Suprapubic skin (tissue), 4 donors: ENCODE data around the gene CDSN. TPM values are rescaled to one million over a fixed set of nuclear protein-coding genes. Genes with fewer than 3 reads are reported as not detected.
A peak's percentile ranks its signal among the peaks of the same experiment; 100 is the strongest.

Source experiments
- DNase-seq, 2 donors: peaks; one replicate each; pipeline ENCODE4 v3.0.0-alpha.2; 2019; ENCODE audit warnings: low spot score in 2 of 2
- H3K27ac ChIP-seq: fragments of 200-600 bp; sonication (generic); one replicate; pipeline ENCODE4 v1.5.1; 2019
- H3K27me3 ChIP-seq: fragments of 200-600 bp; sonication (generic); one replicate; pipeline ENCODE4 v1.5.1; 2019
- H3K36me3 ChIP-seq: fragments of 200-600 bp; sonication (generic); one replicate; pipeline ENCODE4 v1.5.1; 2019
- H3K4me1 ChIP-seq: fragments of 200-600 bp; sonication (generic); one replicate; pipeline ENCODE4 v1.5.1; 2019
- H3K4me3 ChIP-seq: fragments of 200-600 bp; sonication (generic); one replicate; pipeline ENCODE4 v1.5.1; 2019; ENCODE audit warnings: mild to moderate bottlenecking
- H3K9me3 ChIP-seq: fragments of 200-600 bp; sonication (generic); one replicate; pipeline ENCODE4 v1.5.1; 2019
- EP300 ChIP-seq: sonication (generic); formaldehyde crosslinking; IDR thresholded peaks from one replicate; pipeline ENCODE4 v1.6.1; 2017; ENCODE audit warnings: antibody characterized with exemption
- POLR2A ChIP-seq, 2 donors: fragments of 450-650 bp; IDR thresholded peaks; one replicate each; pipeline ENCODE4 v1.6.1; 2017; ENCODE audit warnings: antibody characterized with exemption in 2 of 2, mild to moderate bottlenecking in 2 of 2, moderate library complexity in 2 of 2
- POLR2AphosphoS5 ChIP-seq, 3 donors: sonication (generic); formaldehyde crosslinking; IDR thresholded peaks; one replicate each; pipeline ENCODE4 v1.6.1; 2017; ENCODE audit warnings: antibody characterized with exemption in 3 of 3
- WGBS: methylation state at CpG from one replicate; pipeline ENCODE4 v1.1.5; 2018; 5-methylcytosine and 5-hydroxymethylcytosine counted together
- total RNA-seq, 4 donors: library from RNA; depleted of rRNA; stranded (reverse); fragments of >200 nt; gene quantifications; one replicate each; pipeline ENCODE4 v1.1.0, GENCODE V29; 2016
- TF ChIP-seq, protein P1 (sequence below), 2 donors: fragments of 200-600 bp in 1 of 2; fragments of 450-650 bp in 1 of 2; sonication (generic) in 1 of 2; IDR thresholded peaks; one replicate each; pipeline ENCODE4 v1.5.1; 2016 to 2019; ENCODE audit warnings: antibody characterized with exemption in 2 of 2, mild to moderate bottlenecking in 1 of 2, moderate library complexity in 1 of 2

Gene CDSN
- total RNA-seq, 4 donors from 2014 or later, result 16.3 to 598 (median 403) TPM

DNA sequence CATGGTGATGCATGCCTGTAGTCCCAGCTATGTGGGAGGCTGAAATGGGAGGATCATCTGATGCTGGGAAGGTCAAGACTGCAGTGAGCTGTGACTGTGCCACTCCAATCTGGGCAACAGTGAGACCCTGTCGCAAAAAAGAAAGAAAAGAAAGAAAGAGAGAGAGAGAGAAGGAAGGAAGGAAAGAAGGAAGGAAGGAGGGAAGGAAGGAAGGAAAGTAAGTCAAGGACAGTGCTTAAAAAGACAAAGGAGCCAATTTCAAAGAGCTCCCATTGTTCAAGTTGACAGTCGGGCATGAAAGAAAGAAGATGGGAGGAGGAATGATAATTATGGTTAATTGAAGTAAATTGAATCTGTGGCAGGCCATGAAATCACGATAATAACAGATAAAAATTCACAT, 24.0 kb downstream of the CDSN start:
- Histone ChIP-seq H3K4me1 (peaks cover 14% of the 10 kb centered on the region), H3K27ac (no peak overlapping the region), H3K4me3 (no peak overlapping the region), H3K36me3 (no peaks in the 10 kb centered on the region), H3K9me3 (no peaks in the 10 kb centered on the region), H3K27me3 (no peaks in the 10 kb centered on the region)
- WGBS, result 80% methylated on average over 3 of the region's 3 CpGs
- DNase-seq, result no peak
- TF ChIP-seq, protein P1, sequence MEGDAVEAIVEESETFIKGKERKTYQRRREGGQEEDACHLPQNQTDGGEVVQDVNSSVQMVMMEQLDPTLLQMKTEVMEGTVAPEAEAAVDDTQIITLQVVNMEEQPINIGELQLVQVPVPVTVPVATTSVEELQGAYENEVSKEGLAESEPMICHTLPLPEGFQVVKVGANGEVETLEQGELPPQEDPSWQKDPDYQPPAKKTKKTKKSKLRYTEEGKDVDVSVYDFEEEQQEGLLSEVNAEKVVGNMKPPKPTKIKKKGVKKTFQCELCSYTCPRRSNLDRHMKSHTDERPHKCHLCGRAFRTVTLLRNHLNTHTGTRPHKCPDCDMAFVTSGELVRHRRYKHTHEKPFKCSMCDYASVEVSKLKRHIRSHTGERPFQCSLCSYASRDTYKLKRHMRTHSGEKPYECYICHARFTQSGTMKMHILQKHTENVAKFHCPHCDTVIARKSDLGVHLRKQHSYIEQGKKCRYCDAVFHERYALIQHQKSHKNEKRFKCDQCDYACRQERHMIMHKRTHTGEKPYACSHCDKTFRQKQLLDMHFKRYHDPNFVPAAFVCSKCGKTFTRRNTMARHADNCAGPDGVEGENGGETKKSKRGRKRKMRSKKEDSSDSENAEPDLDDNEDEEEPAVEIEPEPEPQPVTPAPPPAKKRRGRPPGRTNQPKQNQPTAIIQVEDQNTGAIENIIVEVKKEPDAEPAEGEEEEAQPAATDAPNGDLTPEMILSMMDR (IDR thresholded peaks at IDR 0.05), result no peak
- TF ChIP-seq EP300 (no peak), POLR2AphosphoS5 (IDR thresholded peaks at IDR 0.05) (no peak), POLR2A (IDR thresholded peaks at IDR 0.05) (no peak)

- TF ChIP-seq POLR2AphosphoS5 (IDR thresholded peaks at IDR 0.05), result peak in 1 of 3 donors; percentile 23
- TF ChIP-seq, protein P1 (IDR thresholded peaks at IDR 0.05), result no peak
- Histone ChIP-seq H3K27ac (peak overlapping the region; percentile 39), H3K9me3 (no peaks in the 10 kb centered on the region), H3K36me3 (no peaks in the 10 kb centered on the region), H3K4me1 (peaks cover 14% of the 10 kb centered on the region), H3K4me3 (no peak overlapping the region), H3K27me3 (no peaks in the 10 kb centered on the region)
- WGBS, result 30% methylated on average over 3 of the region's 3 CpGs
- DNase-seq, result no peak
These were observed 25.8 kb downstream of the CDSN start for GRCh38 chr6:31094389-31094881.

DNA sequence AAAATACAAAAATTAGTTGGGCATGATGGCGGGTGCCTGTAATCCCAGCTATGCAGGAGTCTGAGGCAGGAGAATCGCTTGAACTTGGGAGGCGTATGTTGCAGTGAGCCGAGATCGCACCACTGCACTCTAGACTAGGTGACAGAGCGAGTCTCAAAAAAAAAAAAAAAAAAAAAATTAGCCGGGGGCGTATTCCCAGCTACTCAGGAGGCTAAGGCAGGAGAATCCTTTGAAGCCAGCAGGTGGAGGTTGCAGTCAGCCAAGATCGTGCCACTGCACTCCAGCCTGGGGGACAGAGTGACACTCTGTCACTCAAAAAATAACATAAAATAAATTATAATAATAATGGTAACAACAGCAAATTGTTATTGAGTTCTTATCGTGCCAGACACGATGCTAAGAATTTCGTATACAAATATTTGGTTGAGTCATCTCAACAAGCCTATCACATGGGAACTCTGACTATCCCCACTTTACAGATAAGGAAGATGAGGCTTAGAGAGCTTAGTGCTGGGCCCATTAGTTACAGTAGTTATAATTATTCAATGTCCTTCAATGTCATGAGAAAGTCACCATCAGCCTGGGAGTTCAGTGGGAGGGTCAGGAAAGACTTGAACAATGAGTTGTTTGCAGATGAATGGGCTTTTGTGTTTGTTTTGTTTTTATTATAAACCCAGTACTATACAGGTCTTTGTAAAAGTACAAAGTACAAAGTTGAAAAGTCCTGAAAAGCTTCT, 27.3 kb downstream of the CDSN start:
- Histone ChIP-seq H3K27ac (no peak overlapping the region), H3K4me3 (no peak overlapping the region), H3K4me1 (peaks cover 14% of the 10 kb centered on the region), H3K36me3 (no peaks in the 10 kb centered on the region), H3K9me3 (no peaks in the 10 kb centered on the region), H3K27me3 (no peaks in the 10 kb centered on the region)
- no peak for DNase-seq
- 83% methylated on average over 12 of the region's 12 CpGs for WGBS
- TF ChIP-seq EP300, result no peak
- TF ChIP-seq, protein P1 (IDR thresholded peaks at IDR 0.05), result no peak
- TF ChIP-seq POLR2A (IDR thresholded peaks at IDR 0.05), result no peak
- TF ChIP-seq POLR2AphosphoS5 (IDR thresholded peaks at IDR 0.05), result no peak

DNA sequence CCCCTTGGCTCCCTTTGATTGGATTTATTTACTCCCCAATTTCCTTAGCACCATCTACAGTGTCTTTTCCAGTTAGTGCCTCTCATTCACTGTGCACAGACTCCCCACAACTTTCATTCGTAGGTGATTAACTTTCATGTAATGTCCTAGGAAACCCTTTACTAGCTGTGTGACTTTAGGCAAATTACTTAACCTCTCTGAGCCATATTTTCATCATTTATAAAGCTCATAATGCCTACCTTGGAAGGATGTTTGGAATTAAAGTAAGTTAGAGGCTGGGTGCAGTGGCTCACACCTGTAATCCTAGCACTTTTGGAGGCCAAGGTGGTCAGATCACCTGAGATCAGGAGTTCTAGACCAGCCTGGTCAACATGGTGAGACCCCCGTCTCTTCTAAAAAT, 28.0 kb downstream of the CDSN start:
- WGBS, result 96% methylated on average over 2 of the region's 2 CpGs
- Histone ChIP-seq H3K27ac (no peak overlapping the region), H3K36me3 (no peaks in the 10 kb centered on the region), H3K4me1 (peaks cover 16% of the 10 kb centered on the region), H3K27me3 (no peaks in the 10 kb centered on the region), H3K4me3 (no peak overlapping the region), H3K9me3 (no peaks in the 10 kb centered on the region)
- TF ChIP-seq POLR2AphosphoS5 (IDR thresholded peaks at IDR 0.05) (no peak), POLR2A (IDR thresholded peaks at IDR 0.05) (no peak), EP300 (no peak)
- TF ChIP-seq, protein P1 (IDR thresholded peaks at IDR 0.05), result no peak
- no peak for DNase-seq

DNA sequence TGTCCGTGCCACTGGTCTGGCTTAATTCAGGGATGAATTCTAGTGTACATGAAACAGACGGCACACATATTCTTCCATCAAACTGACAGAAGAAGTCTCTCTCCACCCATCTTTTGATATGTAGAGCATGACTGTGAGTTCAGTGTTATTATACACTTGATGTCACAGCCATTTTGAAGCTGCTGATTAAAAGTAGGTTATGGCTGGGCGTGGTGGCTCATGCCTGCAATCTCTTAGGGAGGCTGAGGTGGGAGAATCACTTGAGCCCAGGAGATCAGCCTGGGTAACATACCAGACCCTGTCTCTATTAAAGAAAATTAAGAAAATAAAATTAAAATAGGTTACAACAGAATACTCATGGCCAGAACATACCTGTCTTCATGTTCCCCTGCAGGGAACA, 28.6 kb downstream of the CDSN start:
- Histone ChIP-seq H3K9me3 (no peaks in the 10 kb centered on the region), H3K36me3 (no peaks in the 10 kb centered on the region), H3K4me3 (no peak overlapping the region), H3K27me3 (no peaks in the 10 kb centered on the region), H3K4me1 (peaks cover 21% of the 10 kb centered on the region), H3K27ac (no peak overlapping the region)
- TF ChIP-seq POLR2AphosphoS5 (IDR thresholded peaks at IDR 0.05) (no peak), EP300 (no peak), POLR2A (IDR thresholded peaks at IDR 0.05) (no peak)
- TF ChIP-seq, protein P1 (IDR thresholded peaks at IDR 0.05), result no peak
- 34% methylated on average over 3 of the region's 3 CpGs for WGBS
- no peak for DNase-seq
